ENCODE data around the gene PCGF5. TPM values are rescaled to one million over a fixed set of nuclear protein-coding genes. Genes with fewer than 3 reads are reported as not detected.
"Not testable (repeated sequence)": the region's sequence is repeated elsewhere in the genome, so short reads cannot be mapped to it uniquely, and the experiment has no call there.

The PCGF5 gene
- total RNA-seq, 1 donor from 2014 or later, result 47.6 TPM

DNA sequence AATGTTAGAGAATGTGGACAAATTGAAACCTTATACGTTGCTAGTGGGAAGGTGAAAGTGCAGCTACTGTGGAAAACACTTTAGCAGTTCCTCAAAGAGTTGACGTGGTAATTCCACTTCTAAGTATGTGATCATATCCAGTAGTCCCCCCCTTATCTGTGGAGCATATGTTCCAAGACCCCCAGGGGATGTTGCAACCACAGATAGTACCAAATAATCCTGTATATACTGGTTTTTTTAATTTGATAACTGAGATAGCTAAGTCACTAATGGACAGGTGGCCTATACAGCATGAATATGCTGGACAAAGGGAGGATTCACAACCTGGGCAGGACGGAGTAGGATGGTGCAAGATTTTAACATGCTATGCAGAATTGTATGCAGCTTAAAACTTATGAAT is 36.8 kb downstream of the PCGF5 start:
- intact Hi-C loops (cut with DNase I), result loop anchor here (10.0 kb wide), 1 partner anchor 253 kb away; no protein-coding TSS in a partner anchor
- H3K4me3 ChIP-seq, result no peak overlapping the region
- H3K4me1 ChIP-seq, result no peaks in the 10 kb centered on the region
- TF ChIP-seq, protein P1, sequence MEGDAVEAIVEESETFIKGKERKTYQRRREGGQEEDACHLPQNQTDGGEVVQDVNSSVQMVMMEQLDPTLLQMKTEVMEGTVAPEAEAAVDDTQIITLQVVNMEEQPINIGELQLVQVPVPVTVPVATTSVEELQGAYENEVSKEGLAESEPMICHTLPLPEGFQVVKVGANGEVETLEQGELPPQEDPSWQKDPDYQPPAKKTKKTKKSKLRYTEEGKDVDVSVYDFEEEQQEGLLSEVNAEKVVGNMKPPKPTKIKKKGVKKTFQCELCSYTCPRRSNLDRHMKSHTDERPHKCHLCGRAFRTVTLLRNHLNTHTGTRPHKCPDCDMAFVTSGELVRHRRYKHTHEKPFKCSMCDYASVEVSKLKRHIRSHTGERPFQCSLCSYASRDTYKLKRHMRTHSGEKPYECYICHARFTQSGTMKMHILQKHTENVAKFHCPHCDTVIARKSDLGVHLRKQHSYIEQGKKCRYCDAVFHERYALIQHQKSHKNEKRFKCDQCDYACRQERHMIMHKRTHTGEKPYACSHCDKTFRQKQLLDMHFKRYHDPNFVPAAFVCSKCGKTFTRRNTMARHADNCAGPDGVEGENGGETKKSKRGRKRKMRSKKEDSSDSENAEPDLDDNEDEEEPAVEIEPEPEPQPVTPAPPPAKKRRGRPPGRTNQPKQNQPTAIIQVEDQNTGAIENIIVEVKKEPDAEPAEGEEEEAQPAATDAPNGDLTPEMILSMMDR (IDR thresholded peaks at IDR 0.05), result no peak
- H3K27ac ChIP-seq, result no peak overlapping the region
- H3K36me3 ChIP-seq, result peaks cover 55% of the 10 kb centered on the region
- ATAC-seq (no peak), DNase-seq (no peak)
- H3K9me3 ChIP-seq, result no peaks in the 10 kb centered on the region
- no peaks in the 10 kb centered on the region for H3K27me3 ChIP-seq (ENCODE audit: low read depth)

DNA sequence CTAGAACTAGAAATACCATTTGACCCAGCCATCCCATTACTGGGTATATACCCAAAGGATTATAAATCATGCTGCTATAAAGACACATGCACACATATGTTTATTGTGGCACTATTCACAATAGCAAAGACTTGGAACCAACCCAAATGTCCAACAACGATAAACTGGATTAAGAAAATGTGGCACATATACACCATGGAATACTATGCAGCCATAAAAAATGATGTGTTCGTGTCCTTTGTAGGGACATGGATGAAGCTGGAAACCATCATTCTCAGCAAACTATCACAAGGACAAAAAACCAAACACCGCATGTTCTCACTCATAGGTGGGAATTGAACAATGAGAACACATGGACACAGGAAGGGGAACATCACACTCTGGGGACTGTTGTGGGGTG is 40.0 kb downstream of the PCGF5 start:
- H3K27me3 ChIP-seq (ENCODE audit: low read depth); ATAC-seq; H3K9me3 ChIP-seq; H3K4me1 ChIP-seq; H3K4me3 ChIP-seq; DNase-seq; intact Hi-C loops (cut with DNase I); H3K27ac ChIP-seq: not testable (repeated sequence)
- peaks cover 47% of the 10 kb centered on the region for H3K36me3 ChIP-seq

DNA sequence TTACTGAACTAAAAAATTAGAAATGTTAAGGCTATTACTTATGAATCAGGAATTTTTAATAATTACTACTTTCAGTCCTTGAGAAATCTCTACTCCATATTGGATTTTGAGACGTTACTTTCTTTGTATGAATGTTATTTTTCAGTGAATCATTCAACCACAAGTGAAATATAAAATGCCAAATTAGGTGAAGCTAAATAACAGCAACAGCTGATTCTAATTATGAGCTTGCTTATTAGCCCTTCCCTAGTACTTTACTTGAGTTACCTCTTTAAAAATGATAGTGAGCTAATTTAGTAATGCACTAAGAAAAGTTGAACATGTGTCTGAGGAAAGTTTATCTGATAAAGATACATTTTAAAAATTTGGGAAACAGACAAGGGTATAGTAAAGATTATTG is 51.4 kb downstream of the PCGF5 start:
- H3K27me3 ChIP-seq (ENCODE audit: low read depth), result no peaks in the 10 kb centered on the region
- no peak for ATAC-seq
- TF ChIP-seq, protein P1 (IDR thresholded peaks at IDR 0.05), result no peak
- no peak for DNase-seq
- H3K4me3 ChIP-seq, result no peak overlapping the region
- H3K27ac ChIP-seq, result no peak overlapping the region
- H3K9me3 ChIP-seq, result no peaks in the 10 kb centered on the region
- peaks cover 33% of the 10 kb centered on the region for H3K36me3 ChIP-seq
- intact Hi-C loops (cut with DNase I), result no loop called here
- H3K4me1 ChIP-seq, result no peaks in the 10 kb centered on the region

DNA sequence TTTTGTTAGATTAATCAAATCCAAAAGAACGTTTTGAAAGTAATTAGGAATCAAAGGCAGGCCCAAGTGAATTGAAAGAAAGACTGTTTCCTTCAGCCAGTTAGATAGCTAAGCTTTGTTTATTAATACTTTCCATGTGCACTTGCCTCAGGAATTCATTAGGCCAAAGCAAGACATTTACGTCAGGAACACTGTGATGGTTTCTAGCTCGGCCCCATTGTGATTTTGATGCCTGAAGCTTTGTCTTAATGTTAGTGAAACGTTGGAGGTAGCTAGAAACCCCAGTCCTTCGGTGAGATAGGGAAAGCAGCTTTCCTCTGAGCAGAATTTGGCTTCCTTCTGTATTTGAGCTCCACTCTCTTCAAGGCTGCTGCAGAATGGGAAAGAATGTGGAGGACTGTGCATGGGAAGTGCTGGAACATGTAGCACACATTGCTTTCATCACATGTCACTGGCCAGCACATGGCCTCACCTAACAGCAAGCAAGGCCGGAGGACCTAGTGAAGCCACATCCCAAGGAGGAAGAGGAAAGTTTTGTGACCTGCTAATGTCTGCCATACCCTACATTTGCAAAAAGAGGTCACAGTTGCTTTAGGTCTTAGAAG is 64.1 kb downstream of the PCGF5 start:
- Histone ChIP-seq H3K4me3 (no peak overlapping the region), H3K36me3 (no peaks in the 10 kb centered on the region), H3K27ac (no peak overlapping the region), H3K9me3 (no peaks in the 10 kb centered on the region), H3K4me1 (no peaks in the 10 kb centered on the region), H3K27me3 (ENCODE audit: low read depth) (no peaks in the 10 kb centered on the region)
- TF ChIP-seq, protein P1 (IDR thresholded peaks at IDR 0.05), result no peak
- ATAC-seq (peak; percentile 29 to 37), DNase-seq (no peak)
- intact Hi-C loops (cut with DNase I), result no loop called here

DNA sequence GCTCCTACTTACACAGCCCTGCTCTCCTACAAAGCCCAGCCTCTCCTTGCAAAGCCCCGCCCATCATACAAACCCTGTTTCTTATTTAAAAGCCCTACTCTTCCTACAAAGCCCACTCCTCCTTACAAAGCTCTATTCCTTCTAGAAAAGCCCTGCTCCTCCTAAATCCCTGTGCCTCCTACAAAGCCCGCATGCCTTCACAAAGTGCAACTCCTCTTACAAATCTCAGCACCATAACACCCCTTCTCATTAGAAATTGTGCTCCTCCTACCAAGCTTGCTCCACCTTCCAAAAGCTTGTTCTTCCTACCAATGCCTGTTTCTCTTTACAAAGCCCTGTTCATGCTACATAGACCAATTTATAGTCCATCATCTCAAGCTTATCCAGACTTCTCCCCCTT is 66.1 kb downstream of the PCGF5 start:
- Histone ChIP-seq H3K36me3 (no peaks in the 10 kb centered on the region), H3K27me3 (ENCODE audit: low read depth) (no peaks in the 10 kb centered on the region), H3K4me3 (no peak overlapping the region), H3K27ac (no peak overlapping the region), H3K4me1 (no peaks in the 10 kb centered on the region), H3K9me3 (no peaks in the 10 kb centered on the region)
- no peak for DNase-seq
- TF ChIP-seq, protein P1 (IDR thresholded peaks at IDR 0.05), result no peak
- ATAC-seq, result peak in 1 of 2 donors; percentile 35
- intact Hi-C loops (cut with DNase I), result no loop called here

DNA sequence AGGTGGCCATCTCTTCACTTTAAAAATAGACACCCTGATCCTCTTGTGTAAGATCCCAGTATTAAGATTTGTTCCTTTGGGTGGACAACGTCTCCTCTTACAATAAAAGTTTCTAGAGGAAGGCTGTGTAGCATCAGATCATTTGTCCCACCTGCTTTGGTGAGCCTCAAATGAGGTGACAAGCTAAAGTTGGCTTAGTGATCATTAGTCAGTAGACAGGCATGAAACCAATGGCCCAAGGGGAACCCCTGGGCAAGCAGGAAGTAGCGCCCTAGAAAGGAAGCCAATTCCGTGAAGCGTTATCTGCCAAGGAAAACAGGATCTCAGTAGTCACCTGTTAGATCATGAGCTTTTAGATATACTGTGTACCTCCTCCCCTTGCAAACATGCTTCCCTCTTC is 66.8 kb downstream of the PCGF5 start:
- Histone ChIP-seq H3K9me3 (no peaks in the 10 kb centered on the region), H3K36me3 (no peaks in the 10 kb centered on the region), H3K4me1 (no peaks in the 10 kb centered on the region), H3K27ac (no peak overlapping the region), H3K27me3 (ENCODE audit: low read depth) (no peaks in the 10 kb centered on the region), H3K4me3 (no peak overlapping the region)
- no peak for ATAC-seq
- TF ChIP-seq, protein P1 (IDR thresholded peaks at IDR 0.05), result no peak
- intact Hi-C loops (cut with DNase I), result no loop called here
- DNase-seq, result no peak
